ENCODE results near the gene ZNF746.
A peak's percentile ranks its signal among the peaks of the same experiment; 100 is the strongest.

The ZNF746 gene

DNA sequence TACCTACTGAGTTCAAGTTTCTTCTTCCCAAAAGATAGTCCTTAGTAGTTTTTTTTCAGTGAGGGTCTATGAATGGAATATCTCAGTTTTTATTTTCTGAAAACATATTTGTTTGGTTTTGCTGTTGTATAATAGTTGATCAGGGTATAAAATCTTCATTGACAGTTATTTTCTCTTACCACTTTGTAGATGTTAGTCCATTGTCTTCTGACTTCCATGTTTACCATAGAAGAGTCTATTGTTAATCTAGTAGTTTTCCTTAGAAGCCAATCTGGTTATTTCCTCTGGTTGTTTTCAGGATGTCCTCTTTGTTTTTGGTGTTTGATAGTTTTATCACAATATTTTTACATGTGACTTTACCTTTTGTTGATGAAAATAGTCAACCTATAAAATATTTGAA, 31.2 kb downstream of the ZNF746 start:
- Histone ChIP-seq H3K4me2 (ENCODE audit: insufficient read depth, low read length, poor library complexity, severe bottlenecking) (no peak overlapping the region), H3K36me3 (replicated peaks in 1 of 2; ENCODE audit: control insufficient read depth in 2 of 2, insufficient read depth in 2 of 2, low read length in 2 of 2) (peaks cover 0 to 2% of the 10 kb centered on the region in 2 donors), H3K4me3 (ENCODE audit: low read length in 2 of 2) (no peak overlapping the region), H3K18ac (ENCODE audit: low read length) (no peak overlapping the region), H3K9me3 (replicated peaks in 1 of 2; ENCODE audit: control insufficient read depth in 2 of 2, insufficient read depth in 1 of 2, low read depth in 1 of 2, low read length in 2 of 2) (peaks cover 6 to 19% of the 10 kb centered on the region in 2 donors), H2BK12ac (ENCODE audit: low read length) (no peak overlapping the region), H3K27ac (replicated peaks; ENCODE audit: low read length) (no peak overlapping the region), H2BK15ac (ENCODE audit: low read length) (no peak overlapping the region), H3K4me1 (ENCODE audit: control insufficient read depth in 2 of 2, insufficient read depth in 1 of 2, low read depth in 1 of 2, low read length in 2 of 2) (peaks cover 0 to under 1% of the 10 kb centered on the region in 2 donors), H4K8ac (ENCODE audit: low read depth, low read length) (no peak overlapping the region), H4K91ac (ENCODE audit: low read depth, low read length, poor library complexity) (no peak overlapping the region), H2BK120ac (ENCODE audit: low read depth, low read length) (no peak overlapping the region), H2AK5ac (ENCODE audit: low read depth, low read length) (no peak overlapping the region), H3K9ac (ENCODE audit: low read depth, low read length, poor library complexity) (no peak overlapping the region), H2AFZ (ENCODE audit: low read length) (no peak overlapping the region), H3K4ac (ENCODE audit: low read length) (no peak overlapping the region), H3K27me3 (ENCODE audit: control insufficient read depth in 3 of 3, insufficient read depth in 3 of 3, low read depth in 1 of 3, low read length in 3 of 3) (peaks cover 0 to 2% (median 0%) of the 10 kb centered on the region in 3 experiments), H3K14ac (ENCODE audit: low read length) (no peak overlapping the region), H2BK5ac (ENCODE audit: low read length) (no peak overlapping the region), H3K23ac (ENCODE audit: low read depth, low read length, poor library complexity) (no peak overlapping the region), H3K79me1 (ENCODE audit: low read depth, low read length) (no peaks in the 10 kb centered on the region)
- no peak for DNase-seq (ENCODE audit: low spot score)

DNA sequence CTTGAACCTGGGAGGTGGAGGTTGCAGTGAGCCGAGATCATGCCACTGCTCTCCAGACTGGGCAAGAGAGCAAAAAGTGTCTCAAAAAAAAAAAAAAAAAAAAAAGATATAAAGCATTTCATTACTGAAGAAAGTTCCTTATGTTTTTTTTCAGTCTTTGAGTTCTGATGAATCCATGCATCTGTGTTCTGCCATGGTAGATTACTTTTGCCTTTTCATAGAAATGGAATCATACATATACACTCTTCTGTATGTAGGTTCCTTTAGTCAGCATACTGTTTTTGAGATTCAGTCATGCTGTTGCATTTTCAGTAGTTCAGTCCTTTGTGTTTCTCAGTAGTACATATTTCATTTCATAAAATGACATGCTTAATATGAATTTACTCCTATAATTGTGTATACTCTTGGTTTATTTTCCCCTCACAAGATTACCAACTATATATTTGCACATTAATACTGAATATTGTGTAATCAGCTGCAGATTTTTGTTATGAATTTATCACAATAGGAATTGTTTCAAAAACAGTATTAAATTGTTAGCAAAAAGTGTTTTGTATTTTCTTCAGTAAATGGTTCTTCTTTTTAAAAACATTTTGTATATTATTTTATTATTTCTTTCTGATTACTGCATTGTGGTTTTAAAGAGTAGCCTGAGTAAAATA, 34.0 kb downstream of the ZNF746 start:
- Histone ChIP-seq H3K4ac (ENCODE audit: low read length) (no peak overlapping the region), H2BK12ac (ENCODE audit: low read length) (no peak overlapping the region), H3K9ac (ENCODE audit: low read depth, low read length, poor library complexity) (no peak overlapping the region), H2BK15ac (ENCODE audit: low read length) (no peak overlapping the region), H2BK5ac (ENCODE audit: low read length) (no peak overlapping the region), H2BK120ac (ENCODE audit: low read depth, low read length) (no peak overlapping the region), H3K18ac (ENCODE audit: low read length) (no peak overlapping the region), H4K91ac (ENCODE audit: low read depth, low read length, poor library complexity) (no peak overlapping the region), H3K23ac (ENCODE audit: low read depth, low read length, poor library complexity) (no peak overlapping the region), H2AFZ (ENCODE audit: low read length) (no peak overlapping the region), H3K4me1 (ENCODE audit: control insufficient read depth in 2 of 2, insufficient read depth in 1 of 2, low read depth in 1 of 2, low read length in 2 of 2) (peaks cover 2 to 7% of the 10 kb centered on the region in 2 donors), H2AK5ac (ENCODE audit: low read depth, low read length) (no peak overlapping the region), H3K27ac (replicated peaks; ENCODE audit: low read length) (no peak overlapping the region), H3K27me3 (ENCODE audit: control insufficient read depth in 3 of 3, insufficient read depth in 3 of 3, low read depth in 1 of 3, low read length in 3 of 3) (peaks cover 0 to 2% (median 0%) of the 10 kb centered on the region in 3 experiments), H3K9me3 (replicated peaks in 1 of 2; ENCODE audit: control insufficient read depth in 2 of 2, insufficient read depth in 1 of 2, low read depth in 1 of 2, low read length in 2 of 2) (peaks cover 0 to 13% of the 10 kb centered on the region in 2 donors), H4K8ac (ENCODE audit: low read depth, low read length) (no peak overlapping the region), H3K36me3 (replicated peaks in 1 of 2; ENCODE audit: control insufficient read depth in 2 of 2, insufficient read depth in 2 of 2, low read length in 2 of 2) (no peaks in the 10 kb centered on the region), H3K79me1 (ENCODE audit: low read depth, low read length) (peaks cover 6% of the 10 kb centered on the region), H3K4me2 (ENCODE audit: insufficient read depth, low read length, poor library complexity, severe bottlenecking) (no peak overlapping the region), H3K14ac (ENCODE audit: low read length) (no peak overlapping the region), H3K4me3 (ENCODE audit: low read length in 2 of 2) (no peak overlapping the region)
- DNase-seq (ENCODE audit: low spot score) = no peak
- no CpG with 5 or more reads among the region's 1 CpG for WGBS, 2 donors (ENCODE audit: extremely low coverage in 2 of 2, insufficient read length in 2 of 2, insufficient replicate concordance in 1 of 2)

GRCh38 chr7:149462101-149462520, 35.5 kb downstream of the ZNF746 start:
- Histone ChIP-seq H3K18ac (ENCODE audit: low read length) (no peak overlapping the region), H3K4me3 (ENCODE audit: low read length in 2 of 2) (no peak overlapping the region), H2BK15ac (ENCODE audit: low read length) (no peak overlapping the region), H3K4me1 (ENCODE audit: control insufficient read depth in 2 of 2, insufficient read depth in 1 of 2, low read depth in 1 of 2, low read length in 2 of 2) (peaks cover 2 to 7% of the 10 kb centered on the region in 2 donors), H2BK12ac (ENCODE audit: low read length) (no peak overlapping the region), H3K79me1 (ENCODE audit: low read depth, low read length) (peaks cover 6% of the 10 kb centered on the region), H3K4me2 (ENCODE audit: insufficient read depth, low read length, poor library complexity, severe bottlenecking) (no peak overlapping the region), H2AFZ (ENCODE audit: low read length) (no peak overlapping the region), H3K14ac (ENCODE audit: low read length) (no peak overlapping the region), H3K4ac (ENCODE audit: low read length) (no peak overlapping the region), H3K23ac (ENCODE audit: low read depth, low read length, poor library complexity) (no peak overlapping the region), H3K27ac (replicated peaks; ENCODE audit: low read length) (no peak overlapping the region), H2BK5ac (ENCODE audit: low read length) (no peak overlapping the region), H4K91ac (ENCODE audit: low read depth, low read length, poor library complexity) (no peak overlapping the region), H3K36me3 (replicated peaks in 1 of 2; ENCODE audit: control insufficient read depth in 2 of 2, insufficient read depth in 2 of 2, low read length in 2 of 2) (peaks cover 0 to 2% of the 10 kb centered on the region in 2 donors), H3K9ac (ENCODE audit: low read depth, low read length, poor library complexity) (no peak overlapping the region), H3K9me3 (replicated peaks in 1 of 2; ENCODE audit: control insufficient read depth in 2 of 2, insufficient read depth in 1 of 2, low read depth in 1 of 2, low read length in 2 of 2) (peaks cover 0 to 13% of the 10 kb centered on the region in 2 donors), H3K27me3 (ENCODE audit: control insufficient read depth in 3 of 3, insufficient read depth in 3 of 3, low read depth in 1 of 3, low read length in 3 of 3) (peaks cover 0 to 2% (median 0%) of the 10 kb centered on the region in 3 experiments), H2BK120ac (ENCODE audit: low read depth, low read length) (no peak overlapping the region), H2AK5ac (ENCODE audit: low read depth, low read length) (no peak overlapping the region), H4K8ac (ENCODE audit: low read depth, low read length) (no peak overlapping the region)
- WGBS, 2 donors (ENCODE audit: extremely low coverage in 2 of 2, insufficient read length in 2 of 2, insufficient replicate concordance in 1 of 2) = no CpG with 5 or more reads among the region's 9 CpGs
- no peak for DNase-seq (ENCODE audit: low spot score)

- Histone ChIP-seq H3K4me3 (ENCODE audit: low read length in 2 of 2) (peak within 1 kb of the TSS; percentile 63 to 81), H3K79me1 (ENCODE audit: low read depth, low read length) (peaks cover 6% of the 10 kb centered on the region), H3K14ac (ENCODE audit: low read length) (no peak within 1 kb of the TSS), H3K23ac (ENCODE audit: low read depth, low read length, poor library complexity) (peak within 1 kb of the TSS; percentile 98), H3K36me3 (replicated peaks in 1 of 2; ENCODE audit: control insufficient read depth in 2 of 2, insufficient read depth in 2 of 2, low read length in 2 of 2) (peaks cover 2 to 16% of the 10 kb centered on the region in 2 donors), H3K9me3 (replicated peaks in 1 of 2; ENCODE audit: control insufficient read depth in 2 of 2, insufficient read depth in 1 of 2, low read depth in 1 of 2, low read length in 2 of 2) (peaks cover 0 to 5% of the 10 kb centered on the region in 2 donors), H2BK120ac (ENCODE audit: low read depth, low read length) (peak within 1 kb of the TSS; percentile 41), H4K8ac (ENCODE audit: low read depth, low read length) (peak within 1 kb of the TSS; percentile 86), H3K27ac (replicated peaks; ENCODE audit: low read length) (peak within 1 kb of the TSS; percentile 1), H3K4ac (ENCODE audit: low read length) (no peak within 1 kb of the TSS), H2BK12ac (ENCODE audit: low read length) (no peak within 1 kb of the TSS), H2AFZ (ENCODE audit: low read length) (peak within 1 kb of the TSS; percentile 94), H2AK5ac (ENCODE audit: low read depth, low read length) (no peak within 1 kb of the TSS), H3K4me2 (ENCODE audit: insufficient read depth, low read length, poor library complexity, severe bottlenecking) (peak within 1 kb of the TSS; percentile 86), H3K9ac (ENCODE audit: low read depth, low read length, poor library complexity) (peak within 1 kb of the TSS; percentile 87), H2BK5ac (ENCODE audit: low read length) (no peak within 1 kb of the TSS), H3K27me3 (ENCODE audit: control insufficient read depth in 3 of 3, insufficient read depth in 3 of 3, low read depth in 1 of 3, low read length in 3 of 3) (peaks cover 0 to 2% (median 0%) of the 10 kb centered on the region in 3 experiments), H3K18ac (ENCODE audit: low read length) (peak within 1 kb of the TSS; percentile 96), H2BK15ac (ENCODE audit: low read length) (peak within 1 kb of the TSS; percentile 95), H4K91ac (ENCODE audit: low read depth, low read length, poor library complexity) (no peak within 1 kb of the TSS), H3K4me1 (ENCODE audit: control insufficient read depth in 2 of 2, insufficient read depth in 1 of 2, low read depth in 1 of 2, low read length in 2 of 2) (peaks cover 2 to 7% of the 10 kb centered on the region in 2 donors)
- no CpG with 5 or more reads among the region's 64 CpGs for WGBS, 2 donors (ENCODE audit: extremely low coverage in 2 of 2, insufficient read length in 2 of 2, insufficient replicate concordance in 1 of 2)
- DNase-seq (ENCODE audit: low spot score) = peak; percentile 71
Observed at GRCh38 chr7:149460493-149461277, 36.9 kb downstream of the ZNF746 start, which contains the start of gene ZNF777. Gene ZNF777, minus strand, starts transcription at chr7:149461062. Its CDS starts 5,040 bp downstream, at chr7:149456022.
